Inferior parietal cortex (tissue), 1 donor: ENCODE measurements around the gene ITGB5.

Experiments
- DNase-seq: peaks from one replicate; pipeline ENCODE4 v3.0.0-alpha.2; 2016; ENCODE audit errors: extremely low spot score

Gene ITGB5, protein sequence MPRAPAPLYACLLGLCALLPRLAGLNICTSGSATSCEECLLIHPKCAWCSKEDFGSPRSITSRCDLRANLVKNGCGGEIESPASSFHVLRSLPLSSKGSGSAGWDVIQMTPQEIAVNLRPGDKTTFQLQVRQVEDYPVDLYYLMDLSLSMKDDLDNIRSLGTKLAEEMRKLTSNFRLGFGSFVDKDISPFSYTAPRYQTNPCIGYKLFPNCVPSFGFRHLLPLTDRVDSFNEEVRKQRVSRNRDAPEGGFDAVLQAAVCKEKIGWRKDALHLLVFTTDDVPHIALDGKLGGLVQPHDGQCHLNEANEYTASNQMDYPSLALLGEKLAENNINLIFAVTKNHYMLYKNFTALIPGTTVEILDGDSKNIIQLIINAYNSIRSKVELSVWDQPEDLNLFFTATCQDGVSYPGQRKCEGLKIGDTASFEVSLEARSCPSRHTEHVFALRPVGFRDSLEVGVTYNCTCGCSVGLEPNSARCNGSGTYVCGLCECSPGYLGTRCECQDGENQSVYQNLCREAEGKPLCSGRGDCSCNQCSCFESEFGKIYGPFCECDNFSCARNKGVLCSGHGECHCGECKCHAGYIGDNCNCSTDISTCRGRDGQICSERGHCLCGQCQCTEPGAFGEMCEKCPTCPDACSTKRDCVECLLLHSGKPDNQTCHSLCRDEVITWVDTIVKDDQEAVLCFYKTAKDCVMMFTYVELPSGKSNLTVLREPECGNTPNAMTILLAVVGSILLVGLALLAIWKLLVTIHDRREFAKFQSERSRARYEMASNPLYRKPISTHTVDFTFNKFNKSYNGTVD

GRCh38 chr3:124887177-124887931 is at the start of gene ITGB5:
Gene ITGB5, minus strand, starts transcription at chr3:124887365. Its CDS starts 365 bp downstream, at chr3:124887000.
- DNase-seq, result no peak

DNA sequence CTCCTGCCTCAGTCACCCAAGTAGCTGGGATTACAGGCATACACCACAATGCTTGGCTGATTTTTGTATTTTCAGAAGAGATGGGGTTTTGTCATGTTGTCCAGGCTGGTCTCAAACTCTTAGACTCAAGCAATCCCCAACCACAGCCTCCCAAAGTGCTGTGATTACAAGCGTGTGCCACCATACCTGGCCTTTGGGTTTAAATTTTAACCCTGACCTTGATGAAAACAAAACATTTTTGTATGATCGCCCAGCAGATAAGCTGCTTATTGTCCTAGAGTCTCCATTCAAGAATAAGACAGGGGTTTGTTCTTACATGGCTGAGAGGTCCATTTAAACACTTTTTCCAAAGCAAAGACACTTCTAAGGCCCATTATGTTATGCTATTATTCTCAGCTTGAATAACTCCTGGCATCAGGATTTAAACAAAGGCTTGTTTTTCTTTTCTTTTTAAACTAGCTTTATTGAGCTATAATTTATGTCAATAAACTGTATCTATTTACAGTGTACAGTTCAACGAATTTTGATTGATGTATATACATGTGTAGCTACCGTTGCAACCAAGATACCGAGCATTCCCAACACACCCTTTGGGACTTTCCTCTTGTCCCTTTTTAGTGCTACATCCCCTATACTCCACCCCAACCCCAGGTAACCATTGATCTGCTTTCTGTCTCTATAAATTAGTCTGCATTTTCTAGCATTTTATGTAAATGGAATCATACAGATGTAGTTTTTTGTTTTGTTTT is 48.8 kb upstream of the ITGB5 start:
- no peak for DNase-seq

GRCh38 chr3:124935264-124935663 is 48.1 kb upstream of the ITGB5 start:
- no peak for DNase-seq

DNA sequence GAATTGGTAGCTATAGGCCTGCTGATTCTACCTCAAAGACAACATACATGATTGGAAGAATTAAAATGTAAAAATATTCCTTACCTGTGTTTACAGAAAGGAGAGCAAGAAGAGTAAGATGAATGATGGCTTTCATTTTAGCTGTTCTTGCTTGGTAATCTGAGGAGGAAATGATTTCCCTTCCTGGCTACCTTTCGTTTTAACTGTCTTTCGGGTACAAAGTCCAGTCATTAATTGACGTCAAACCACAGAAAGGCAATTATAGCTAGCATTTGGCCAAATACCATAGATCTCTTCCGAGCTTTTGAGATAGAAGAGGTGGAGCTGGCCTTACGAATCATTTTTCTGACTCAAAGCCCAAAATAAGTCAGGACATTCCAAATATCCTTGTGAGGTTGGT is 47.4 kb upstream of the ITGB5 start, which contains the start of gene MUC13:
TSS of gene MUC13 (minus strand) at position 175 of the 400 bp plus-strand sequence. CDS start at position 136, 39 bp downstream.
- no peak for DNase-seq

- peak; percentile 74 for DNase-seq
Measured at GRCh38 chr3:124928333-124929202, 41.4 kb upstream of the ITGB5 start.

- DNase-seq, result no peak
Measured at GRCh38 chr3:124927574-124928045, 40.4 kb upstream of the ITGB5 start.

DNA sequence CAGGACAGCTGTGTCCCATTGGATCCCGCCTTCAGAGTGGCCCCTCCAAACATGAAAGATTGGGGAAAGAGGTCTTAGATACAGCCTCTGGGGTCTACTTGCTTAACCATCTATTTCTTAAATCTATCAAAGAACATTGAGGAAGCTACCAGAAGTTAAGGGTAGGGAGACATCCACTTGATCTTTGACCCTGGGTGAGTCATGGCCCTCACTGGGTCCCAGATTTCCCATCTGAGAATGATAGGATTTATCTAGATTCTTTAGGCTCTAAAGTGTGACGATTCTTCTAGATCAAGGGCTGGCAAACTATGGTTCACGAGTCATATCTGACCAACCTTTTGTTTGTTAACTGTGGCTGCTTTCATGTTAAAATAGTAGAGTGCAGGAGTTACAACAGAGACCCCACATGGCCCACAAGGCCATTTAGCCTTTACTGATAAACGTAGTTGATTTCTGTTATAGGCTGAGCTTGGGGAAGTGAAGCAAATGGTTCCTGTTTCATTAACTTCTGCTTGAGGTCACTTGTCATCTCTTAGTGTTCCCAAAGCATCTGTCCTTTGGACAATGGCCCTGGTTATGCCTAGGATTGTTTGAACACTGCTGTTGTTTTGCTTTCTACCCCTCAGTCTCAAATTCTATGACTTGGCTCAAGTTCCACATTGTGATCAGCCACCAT is 39.4 kb upstream of the ITGB5 start:
- DNase-seq, result no peak

DNA sequence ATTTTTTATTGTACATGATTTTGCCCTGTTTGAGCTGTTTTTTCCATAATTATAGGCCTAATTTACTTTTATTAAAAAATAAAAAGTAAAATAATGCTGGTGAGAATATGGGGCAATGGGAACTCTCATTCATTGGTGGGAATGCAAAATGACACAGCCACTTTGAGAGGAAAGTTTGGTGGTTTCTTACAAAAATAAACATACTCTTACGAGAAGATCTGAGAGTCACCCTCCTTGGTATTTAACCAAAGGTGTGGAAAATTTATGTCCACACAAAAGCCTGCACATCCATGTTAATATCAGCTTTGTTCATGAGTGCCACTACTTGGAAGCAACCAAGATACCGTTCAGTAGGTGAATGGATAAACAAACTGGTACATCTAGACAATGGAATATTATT is 37.6 kb upstream of the ITGB5 start:
- no peak for DNase-seq

DNA sequence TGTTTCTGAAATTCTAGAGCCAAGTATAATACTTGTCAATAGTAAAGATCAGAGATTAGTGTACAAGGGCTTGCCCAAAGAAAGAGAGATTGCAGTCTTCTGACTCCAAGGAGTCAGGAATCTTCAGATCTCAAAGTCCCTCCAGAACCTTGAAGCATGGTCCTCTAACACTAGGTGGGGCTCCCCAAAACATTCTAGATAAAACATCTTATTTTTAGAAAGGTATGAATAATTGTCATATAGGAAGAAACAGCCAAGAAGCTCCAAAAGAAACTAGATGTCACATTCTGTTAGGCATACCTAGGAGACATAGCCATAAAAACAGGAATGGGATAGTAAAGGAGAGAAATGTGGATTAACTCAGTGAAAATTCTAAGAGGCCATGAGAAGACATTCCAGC is 36.7 kb upstream of the ITGB5 start:
- no peak for DNase-seq

DNA sequence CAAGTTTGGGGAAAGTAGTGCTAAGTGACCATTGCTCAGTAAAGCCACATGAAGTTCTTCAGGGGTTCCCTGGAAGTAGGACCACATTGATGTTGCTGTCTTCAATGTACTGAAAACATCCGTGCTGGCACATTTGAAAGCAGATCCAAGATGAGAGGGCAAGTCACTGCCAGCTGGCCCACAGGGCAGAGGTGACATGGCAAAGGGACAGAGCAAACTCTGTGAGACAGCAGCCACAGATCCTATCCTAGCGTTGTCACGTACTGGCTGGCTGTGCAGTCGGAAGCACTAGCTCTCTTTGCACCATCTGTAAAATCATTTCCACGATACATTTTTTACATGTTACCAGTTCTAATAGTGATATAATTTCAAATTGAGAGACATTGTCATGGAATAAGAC is 33.6 kb upstream of the ITGB5 start:
- DNase-seq, result no peak

GRCh38 chr3:124919756-124920155 is 32.6 kb upstream of the ITGB5 start:
- DNase-seq, result no peak

GRCh38 chr3:124918524-124918923 is 31.4 kb upstream of the ITGB5 start:
- no peak for DNase-seq

GRCh38 chr3:124916837-124917409 is 29.8 kb upstream of the ITGB5 start:
- no peak for DNase-seq

GRCh38 chr3:124915254-124915653 is 28.1 kb upstream of the ITGB5 start:
- DNase-seq, result no peak

- no peak for DNase-seq
Measured at GRCh38 chr3:124907957-124908356, 20.8 kb upstream of the ITGB5 start.

- no peak for DNase-seq
Measured at GRCh38 chr3:124904835-124905492, 17.8 kb upstream of the ITGB5 start.

DNA sequence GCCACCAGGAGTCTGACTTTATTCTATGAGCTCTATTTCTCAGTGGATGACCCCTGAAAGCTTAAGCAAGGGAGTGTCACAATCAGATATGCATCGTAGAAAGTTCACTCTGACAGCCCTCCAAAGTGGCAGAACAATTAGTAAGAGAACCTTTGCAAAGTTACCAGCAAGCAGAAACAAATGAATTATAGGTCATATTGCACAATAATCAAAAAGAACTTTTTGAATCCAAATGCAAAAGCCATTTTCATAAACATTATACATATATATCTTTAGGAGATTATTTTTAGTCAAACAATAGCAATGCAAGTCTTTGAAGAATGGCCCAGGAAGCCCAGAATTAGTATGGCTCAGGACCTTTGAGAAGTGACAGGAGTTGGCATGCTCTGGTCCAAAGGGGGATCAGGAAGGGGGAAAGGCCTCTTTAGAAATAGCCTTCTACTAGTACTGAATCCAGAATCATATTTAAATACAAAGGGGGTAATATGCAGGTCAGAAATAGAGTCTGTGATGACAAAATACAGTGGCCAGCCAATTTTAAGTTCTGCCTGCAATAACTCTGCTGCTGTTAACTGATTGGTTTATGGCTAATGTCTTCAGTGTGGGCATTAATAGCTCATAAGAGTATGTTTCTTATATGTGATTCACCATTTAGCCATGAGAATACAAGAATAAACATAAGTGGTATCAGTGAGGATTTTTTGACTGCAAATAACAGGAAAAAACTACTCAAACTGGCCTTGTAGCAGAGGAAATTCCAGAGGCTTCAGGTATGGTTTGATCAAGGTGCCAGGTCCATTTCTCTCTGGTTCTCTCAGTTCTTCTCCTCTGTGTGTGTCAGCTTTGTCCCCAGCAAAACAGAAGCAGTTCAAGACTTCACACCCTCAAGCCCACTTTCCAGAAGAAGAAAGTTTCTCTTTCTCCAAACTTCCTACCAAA is 17.0 kb upstream of the ITGB5 start:
- no peak for DNase-seq
